ENCODE measurements around the gene CYP26B1. TPM values are rescaled to one million over a fixed set of nuclear protein-coding genes. Genes with fewer than 3 reads are reported as not detected.

CYP26B1 gene
- total and polyA plus RNA-seq, 12 donors = 0.88 to 8.3 (median 4.7) TPM

GRCh38 chr2:72096181-72096580 is 51.5 kb downstream of the CYP26B1 start:
- no peak for TF ChIP-seq CTCF (IDR thresholded peaks at IDR 0.05)
- Histone ChIP-seq H3K27me3 (peaks cover 0 to 29% (median 8%) of the 10 kb centered on the region in 7 donors), H3K36me3 (no peaks in the 10 kb centered on the region), H3K27ac (no peak overlapping the region), H3K4me1 (no peaks in the 10 kb centered on the region), H3K4me3 (no peak overlapping the region), H3K9me3 (no peaks in the 10 kb centered on the region)
- WGBS, 2 donors = 82 to 87% methylated on average over 4 of the region's 4 CpGs
- no peak for DNase-seq
- intact Hi-C loops (cut with DNase I) = no loop called here
- no peak for ATAC-seq

GRCh38 chr2:72095364-72095763 is 52.3 kb downstream of the CYP26B1 start:
- WGBS, 2 donors = 91 to 93% methylated on average over 3 of the region's 3 CpGs
- no peaks in the 10 kb centered on the region for H3K4me1 ChIP-seq
- no peak overlapping the region for H3K27ac ChIP-seq
- TF ChIP-seq CTCF (IDR thresholded peaks at IDR 0.05) = no peak
- no peak for DNase-seq
- no peaks in the 10 kb centered on the region for H3K36me3 ChIP-seq
- H3K4me3 ChIP-seq = no peak overlapping the region
- peaks cover 0 to 35% (median 8%) of the 10 kb centered on the region in 7 donors for H3K27me3 ChIP-seq
- no peaks in the 10 kb centered on the region for H3K9me3 ChIP-seq
- ATAC-seq = no peak
- intact Hi-C loops (cut with DNase I) = no loop called here

GRCh38 chr2:72094701-72095100 is 53.0 kb downstream of the CYP26B1 start:
- Histone ChIP-seq H3K27me3 (peaks cover 0 to 30% (median 4%) of the 10 kb centered on the region in 7 donors), H3K4me3 (no peak overlapping the region), H3K27ac (no peak overlapping the region), H3K36me3 (no peaks in the 10 kb centered on the region), H3K4me1 (no peaks in the 10 kb centered on the region), H3K9me3 (no peaks in the 10 kb centered on the region)
- no peak for TF ChIP-seq CTCF (IDR thresholded peaks at IDR 0.05)
- ATAC-seq (no peak), DNase-seq (no peak)
- WGBS, 2 donors = 83 to 85% methylated on average over 4 of the region's 4 CpGs
- intact Hi-C loops (cut with DNase I) = no loop called here

GRCh38 chr2:72092111-72092510 is 55.6 kb downstream of the CYP26B1 start:
- Histone ChIP-seq H3K27ac (no peak overlapping the region), H3K27me3 (peaks cover 0 to 10% (median 0%) of the 10 kb centered on the region in 7 donors), H3K36me3 (no peaks in the 10 kb centered on the region), H3K4me3 (no peak overlapping the region), H3K4me1 (no peaks in the 10 kb centered on the region), H3K9me3 (no peaks in the 10 kb centered on the region)
- 68 to 72% methylated on average over 6 of the region's 6 CpGs for WGBS, 2 donors
- DNase-seq = no peak
- intact Hi-C loops (cut with DNase I) = no loop called here
- ATAC-seq = no peak
- TF ChIP-seq CTCF (IDR thresholded peaks at IDR 0.05) = no peak

Data from heart right ventricle (tissue), 16 donors.